WI38 (cell line): ENCODE measurements around the gene USP32.
"Not testable (repeated sequence)": the region's sequence is repeated elsewhere in the genome, so short reads cannot be mapped to it uniquely, and the experiment has no call there.

Experiments
- H3K4me3 ChIP-seq: 2 replicates; pipeline ENCODE4 v1.5.1; 2011; ENCODE audit warnings: low read depth, mild to moderate bottlenecking, control low read depth, low read length
- CTCF ChIP-seq: IDR thresholded peaks from 2 replicates; pipeline ENCODE4 v1.5.1; 2012; ENCODE audit warnings: low read depth, mild to moderate bottlenecking, control low read depth, low read length

USP32 gene

DNA sequence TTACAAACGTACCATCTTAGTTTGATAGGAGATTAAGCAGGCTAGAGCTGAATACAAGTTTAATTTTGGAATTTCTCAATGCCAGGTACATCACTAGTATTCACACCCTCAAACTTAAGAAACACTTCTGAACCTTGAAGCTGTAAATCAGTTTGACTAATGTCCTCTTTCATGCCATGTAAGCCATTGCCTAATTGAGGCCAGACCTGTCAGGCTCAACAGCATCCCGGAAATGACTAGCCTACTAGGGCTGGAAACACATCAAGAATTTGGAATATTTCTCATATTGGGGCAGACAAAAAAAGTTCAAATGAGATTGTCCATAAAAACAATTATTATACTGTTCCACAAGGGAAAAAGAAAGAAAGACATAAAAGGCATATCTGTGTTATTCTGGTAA, 1.7 kb downstream of the USP32 start:
- peak overlapping the region; percentile 96 for H3K4me3 ChIP-seq
- no peak for TF ChIP-seq CTCF

DNA sequence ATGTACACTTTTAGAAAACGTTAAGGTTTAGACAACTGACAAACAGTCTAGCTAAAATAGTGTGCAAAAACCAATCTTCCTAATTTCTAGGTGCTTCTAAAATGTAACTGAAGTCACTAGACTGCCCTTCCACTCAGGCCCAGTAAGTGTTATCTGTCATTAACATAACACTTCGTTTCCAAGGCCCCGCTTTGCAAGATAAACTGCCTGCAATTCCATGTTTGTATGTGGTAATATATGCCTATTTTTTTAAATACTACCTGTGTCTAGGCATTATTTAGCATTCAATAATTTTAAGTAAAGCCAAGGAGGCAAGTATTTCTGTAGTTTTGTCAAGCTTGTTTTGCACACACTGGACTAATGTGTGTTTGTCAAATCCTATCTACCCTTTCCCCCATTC, 3.2 kb downstream of the USP32 start:
- no peak for TF ChIP-seq CTCF
- H3K4me3 ChIP-seq = peak overlapping the region; percentile 16; the same call in 1 of the 2 replicates

DNA sequence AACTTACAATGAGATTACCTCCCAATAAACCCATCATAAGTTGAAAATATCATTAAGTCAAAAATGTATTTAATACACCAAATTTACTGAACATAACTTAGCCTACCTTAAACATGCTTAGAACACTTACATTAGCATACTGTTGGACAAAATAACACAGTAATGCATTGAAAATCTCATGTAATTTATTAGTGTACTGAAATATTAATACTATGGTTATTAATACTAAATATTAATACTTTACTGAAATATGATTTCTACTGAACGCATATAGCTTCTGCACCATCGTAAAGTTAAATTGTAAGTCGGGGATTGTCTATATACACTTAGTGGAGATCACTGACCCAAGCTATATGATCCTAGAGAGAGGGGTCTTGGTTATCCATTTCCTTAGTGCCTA, 4.3 kb downstream of the USP32 start:
- no peak overlapping the region; the same call in 1 of the 2 replicates for H3K4me3 ChIP-seq
- TF ChIP-seq CTCF = no peak

DNA sequence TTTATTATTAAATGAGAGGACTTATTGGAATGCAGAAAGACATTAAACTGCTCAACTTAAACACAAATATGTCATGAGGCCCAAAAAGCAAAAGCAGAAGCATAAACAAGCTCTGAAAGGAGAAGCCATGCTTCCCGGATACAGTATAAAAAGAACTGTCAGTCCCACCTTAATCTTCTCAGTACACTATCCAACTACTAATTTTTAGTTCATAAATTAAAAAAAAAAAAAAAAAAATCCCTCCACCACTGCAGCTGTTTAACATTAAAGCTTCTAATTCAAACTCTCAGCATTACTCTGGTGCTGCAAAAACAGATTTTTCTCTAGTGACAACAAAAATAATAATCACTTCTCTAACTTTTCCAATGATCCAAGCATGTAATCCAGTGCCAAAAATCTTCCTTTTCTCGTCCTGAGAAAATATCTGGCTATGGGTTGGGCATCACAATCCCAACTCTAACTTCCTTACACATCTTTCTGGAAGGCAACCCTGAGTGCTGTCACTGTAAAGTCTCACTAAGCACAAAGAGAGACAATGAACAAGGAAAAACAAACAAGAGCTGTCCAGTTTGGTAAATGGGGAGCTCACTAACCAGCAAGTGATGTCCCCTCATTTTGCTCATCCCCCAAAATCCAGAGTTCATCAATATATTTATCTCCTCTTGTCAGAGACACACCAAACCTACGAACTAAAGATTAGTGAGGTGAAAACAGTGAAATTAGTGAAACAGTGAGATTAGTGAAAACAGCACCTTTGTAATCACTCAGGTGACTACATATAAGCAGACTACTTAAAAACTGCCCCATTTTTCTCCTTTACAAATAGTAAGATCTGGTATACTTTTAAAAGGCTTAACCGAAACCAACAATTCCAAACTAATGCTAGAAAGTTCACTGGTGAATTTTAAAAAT, 5.5 kb downstream of the USP32 start:
- no peak for TF ChIP-seq CTCF
- H3K4me3 ChIP-seq = no peak overlapping the region

GRCh38 chr17:60384921-60385320, 7.0 kb downstream of the USP32 start:
- not testable (repeated sequence) for H3K4me3 ChIP-seq

DNA sequence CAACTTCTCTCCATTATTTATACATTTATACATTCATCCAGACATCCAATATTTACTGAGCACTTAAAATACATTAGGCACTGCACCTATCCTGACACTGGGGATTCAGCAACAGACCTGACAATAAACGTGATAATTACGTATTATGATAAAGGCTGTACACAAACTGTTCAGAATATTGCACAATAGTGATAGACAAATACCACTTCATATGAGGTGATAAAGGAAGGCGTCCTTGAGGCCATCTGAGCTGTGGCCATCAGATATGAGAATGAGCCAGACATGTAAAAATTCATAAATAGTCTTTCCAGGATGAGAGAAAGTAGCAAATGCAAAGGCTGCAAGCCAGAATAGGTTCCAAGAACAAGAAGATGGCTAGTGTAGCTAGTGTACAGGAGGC, 8.6 kb downstream of the USP32 start:
- TF ChIP-seq CTCF = no peak

DNA sequence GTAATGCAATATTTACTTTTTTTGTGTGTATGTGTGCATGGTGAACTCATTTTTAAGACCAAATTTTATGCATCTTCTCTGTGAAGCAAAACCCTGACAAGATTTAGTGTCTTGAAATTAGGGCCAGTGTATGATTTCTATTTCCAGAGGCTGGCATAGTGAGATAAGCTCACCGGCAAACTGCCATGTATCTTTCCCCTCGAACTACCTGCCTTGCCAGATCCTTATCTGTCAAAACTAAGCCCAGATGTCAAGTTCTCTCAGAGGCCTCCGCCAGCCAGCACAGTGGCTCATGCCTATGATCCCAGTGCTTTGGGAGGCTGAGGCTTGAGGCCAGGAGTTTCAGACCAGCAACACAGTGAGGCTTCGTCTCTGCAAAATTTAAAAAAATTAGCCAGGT, 10.0 kb downstream of the USP32 start:
- H3K4me3 ChIP-seq = no peak overlapping the region
- TF ChIP-seq CTCF = no peak

More for the DNA sequence above, 8.6 kb downstream of the USP32 start:
- no peak overlapping the region for H3K4me3 ChIP-seq

DNA sequence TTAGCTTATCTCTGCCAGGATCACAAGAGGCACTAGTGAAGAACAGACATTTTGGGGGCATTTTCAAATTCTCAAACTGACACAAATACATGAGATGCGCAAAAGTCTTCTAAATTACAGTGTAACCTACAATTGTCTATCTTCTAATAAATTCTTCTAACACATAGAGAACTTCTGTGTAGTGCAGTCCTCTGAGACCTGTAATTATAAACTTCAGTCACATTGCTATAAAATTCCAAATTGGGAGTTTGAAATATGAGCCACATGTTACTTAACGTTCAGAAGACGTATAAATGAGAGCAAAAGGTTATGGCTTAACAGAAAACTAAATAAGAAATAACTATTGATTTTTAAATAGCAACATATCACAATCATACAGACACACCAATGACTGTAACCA, 12.5 kb downstream of the USP32 start:
- not testable (repeated sequence) for H3K4me3 ChIP-seq

DNA sequence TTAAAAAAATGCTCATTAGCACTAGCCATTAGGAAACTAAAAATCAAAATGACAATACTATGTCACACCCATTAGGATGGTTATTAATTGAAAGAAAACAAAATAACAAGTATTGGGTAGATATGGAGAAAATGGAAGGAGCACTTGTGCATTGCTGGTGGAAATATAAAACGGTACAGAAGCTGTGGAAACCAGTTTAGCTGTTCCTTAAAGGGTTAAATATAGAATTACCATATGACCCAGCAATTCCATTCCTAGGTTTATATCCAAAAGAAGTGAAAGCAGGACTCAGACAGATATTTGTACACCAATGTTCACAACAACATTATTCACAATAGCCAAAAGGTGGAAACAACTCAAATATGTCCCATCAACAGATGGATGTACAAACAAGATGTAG, 13.7 kb downstream of the USP32 start:
- H3K4me3 ChIP-seq = not testable (repeated sequence)
